Liver (tissue), 9 donors: ENCODE data around the gene HBD. TPM values are rescaled to one million over a fixed set of nuclear protein-coding genes. Genes with fewer than 3 reads are reported as not detected.

ENCODE experiments used
- DNase-seq: peaks from one replicate; pipeline ENCODE4 v3.0.0-alpha.2; 2017; ENCODE audit warnings: low spot score
- H3K27ac ChIP-seq, 2 donors: one replicate each; pipeline ENCODE4 v1.7.0; 2013; ENCODE audit warnings: inconsistent platforms in 2 of 2, low read length in 2 of 2, control low read depth in 1 of 2, low read depth in 1 of 2, mild to moderate bottlenecking in 1 of 2
- H3K27me3 ChIP-seq, 4 donors: one replicate each; pipeline versions ENCODE4 v1.6.1 to v1.7.0; 2013; ENCODE audit warnings: low read length in 3 of 4, inconsistent platforms in 1 of 4, mild to moderate bottlenecking in 1 of 4, moderate library complexity in 1 of 4; ENCODE audit not compliant: control insufficient read depth in 4 of 4, insufficient read depth in 4 of 4
- H3K36me3 ChIP-seq, 4 donors: one replicate each; pipeline versions ENCODE4 v1.6.1 to v1.7.0; 2013; ENCODE audit warnings: low read length in 3 of 4, mild to moderate bottlenecking in 3 of 4, low read depth in 1 of 4, moderate library complexity in 1 of 4; ENCODE audit not compliant: control insufficient read depth in 4 of 4, insufficient read depth in 3 of 4
- H3K4me1 ChIP-seq, 4 donors: one replicate each; pipeline versions ENCODE4 v1.6.1 to v1.7.0; 2013; ENCODE audit warnings: low read length in 3 of 4, mild to moderate bottlenecking in 3 of 4, moderate library complexity in 1 of 4; ENCODE audit not compliant: control insufficient read depth in 4 of 4, insufficient read depth in 4 of 4
- H3K4me3 ChIP-seq, 3 donors: one replicate each; pipeline versions ENCODE4 v1.6.1 to v1.7.0; 2013; ENCODE audit warnings: low read length in 3 of 3, control low read depth in 1 of 3, low read depth in 1 of 3, mild to moderate bottlenecking in 1 of 3
- H3K9ac ChIP-seq, 2 donors: one replicate each; pipeline ENCODE4 v1.7.0; 2013; ENCODE audit warnings: low read length in 2 of 2, mild to moderate bottlenecking in 2 of 2, moderate library complexity in 2 of 2, control low read depth in 1 of 2, low read depth in 1 of 2
- H3K9me3 ChIP-seq, 4 donors: one replicate each; pipeline versions ENCODE4 v1.6.1 to v1.7.0; 2013; ENCODE audit warnings: low read length in 3 of 4; ENCODE audit not compliant: control insufficient read depth in 4 of 4
- FOXA1 ChIP-seq: IDR thresholded peaks from 2 replicates; pipeline ENCODE4 v1.6.1; 2016; ENCODE audit warnings: antibody characterized with exemption
- FOXA2 ChIP-seq: IDR thresholded peaks from 2 replicates; pipeline ENCODE4 v1.6.1; 2016; ENCODE audit warnings: antibody characterized with exemption
- GABPA ChIP-seq, 2 donors: IDR thresholded peaks in 1 of 2; conservative IDR thresholded peaks in 1 of 2; 2 replicates each; pipeline ENCODE4 v1.6.1; 2016; ENCODE audit warnings: antibody characterized with exemption in 2 of 2, mild to moderate bottlenecking in 1 of 2, moderate library complexity in 1 of 2
- HNF4A ChIP-seq, 2 donors: conservative IDR thresholded peaks; 2 replicates each; pipeline ENCODE4 v1.6.1; 2016; ENCODE audit warnings: antibody characterized with exemption in 2 of 2, mild to moderate bottlenecking in 2 of 2
- HNF4G ChIP-seq: IDR thresholded peaks from 2 replicates; pipeline ENCODE4 v1.6.1; 2016; ENCODE audit warnings: antibody characterized with exemption
- JUND ChIP-seq, 2 donors: IDR thresholded peaks; 2 replicates each; pipeline ENCODE4 v1.6.1; 2016; ENCODE audit warnings: antibody characterized with exemption in 2 of 2
- RAD21 ChIP-seq, 2 donors: IDR thresholded peaks; 2 replicates each; pipeline ENCODE4 v1.6.1; 2016; ENCODE audit warnings: antibody characterized with exemption in 2 of 2, mild to moderate bottlenecking in 2 of 2
- RXRA ChIP-seq, 2 donors: IDR thresholded peaks; 2 replicates each; pipeline ENCODE4 v1.6.1; 2017 to 2018; ENCODE audit warnings: antibody characterized with exemption in 2 of 2, mild to moderate bottlenecking in 1 of 2
- SP1 ChIP-seq: IDR thresholded peaks from 2 replicates; pipeline ENCODE4 v1.6.1; 2018; ENCODE audit warnings: antibody characterized with exemption, mild to moderate bottlenecking
- YY1 ChIP-seq: IDR thresholded peaks from 2 replicates; pipeline ENCODE4 v1.6.1; 2016; ENCODE audit warnings: antibody characterized with exemption, mild to moderate bottlenecking
- WGBS: extraction: QIAGEN DNeasy Blood & Tissue Kit; methylation state at CpG from one replicate; pipeline ENCODE4 v1.1.7; 2013; 5-methylcytosine and 5-hydroxymethylcytosine counted together
- polyA plus RNA-seq, 2 donors: library from polyadenylated mRNA; stranded (reverse) in 1 of 2; unstranded in 1 of 2; fragments of 200-250 nt in 1 of 2; fragments of >200 nt in 1 of 2; fragmentation: Nextera tagmentation in 1 of 2; extraction: Ambion mirVana in 1 of 2; gene quantifications; one replicate each; pipeline versions ENCODE4 v1.2.1 to v1.2.3, GENCODE V29; 2013 to 2015
- total RNA-seq, 2 donors: library from RNA; depleted of rRNA; stranded (reverse); fragments of >200 nt; gene quantifications; one replicate each; pipeline ENCODE4 v1.2.3, GENCODE V29; 2014
- TF ChIP-seq, protein P1 (sequence below): IDR thresholded peaks from 2 replicates; pipeline ENCODE4 v1.6.1; 2016; ENCODE audit warnings: antibody characterized with exemption
- TF ChIP-seq, protein P2 (sequence below): IDR thresholded peaks from 2 replicates; pipeline ENCODE4 v1.6.1; 2016; ENCODE audit warnings: antibody characterized with exemption, mild to moderate bottlenecking
- TF ChIP-seq, protein P3 (sequence below): IDR thresholded peaks from 2 replicates; pipeline ENCODE4 v1.6.1; 2016; ENCODE audit warnings: antibody characterized with exemption
- donor health status: healthy.
- donor health status: healthy.
- donor health status: healthy.
- donor health status: healthy.
- donor health status: healthy.

Gene HBD
- total RNA-seq = 1 to 10 TPM in 1 of 2 donors, not detected in 1; 6.0 TPM
- under 1 TPM in 1 of 2 donors, not detected in 1; 0.72 TPM for polyA plus RNA-seq

DNA sequence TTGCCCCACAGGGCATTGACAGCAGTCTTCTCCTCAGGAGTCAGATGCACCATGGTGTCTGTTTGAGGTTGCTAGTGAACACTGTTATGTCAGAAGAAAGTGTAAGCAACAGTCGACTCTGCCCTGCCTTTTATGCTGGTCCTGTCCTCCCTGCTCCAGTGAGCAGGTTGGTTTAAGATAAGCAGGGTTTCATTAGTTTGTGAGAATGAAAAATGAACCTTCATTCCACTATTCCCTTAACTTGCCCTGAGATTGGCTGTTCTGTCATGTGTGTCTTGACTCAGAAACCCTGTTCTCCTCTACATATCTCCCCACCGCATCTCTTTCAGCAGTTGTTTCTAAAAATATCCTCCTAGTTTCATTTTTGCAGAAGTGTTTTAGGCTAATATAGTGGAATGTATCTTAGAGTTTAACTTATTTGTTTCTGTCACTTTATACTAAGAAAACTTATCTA is at the start of gene HBD:
HBD (minus strand) TSS at position 103 of the 454 bp plus-strand sequence; CDS start at position 53, 50 bp downstream.
- H3K9ac ChIP-seq = no peak within 1 kb of the TSS
- no peak within 1 kb of the TSS for H3K27ac ChIP-seq
- no peaks in the 10 kb centered on the region for H3K4me1 ChIP-seq
- DNase-seq = no peak
- H3K4me3 ChIP-seq = no peak within 1 kb of the TSS
- no peaks in the 10 kb centered on the region for H3K9me3 ChIP-seq
- 59% methylated on average over 2 of the region's 2 CpGs for WGBS
- H3K27me3 ChIP-seq = no peaks in the 10 kb centered on the region
- no peaks in the 10 kb centered on the region for H3K36me3 ChIP-seq
- no peak for TF ChIP-seq RXRA (IDR thresholded peaks at IDR 0.05)
- no peak for TF ChIP-seq JUND (IDR thresholded peaks at IDR 0.05)
- TF ChIP-seq, protein P1, sequence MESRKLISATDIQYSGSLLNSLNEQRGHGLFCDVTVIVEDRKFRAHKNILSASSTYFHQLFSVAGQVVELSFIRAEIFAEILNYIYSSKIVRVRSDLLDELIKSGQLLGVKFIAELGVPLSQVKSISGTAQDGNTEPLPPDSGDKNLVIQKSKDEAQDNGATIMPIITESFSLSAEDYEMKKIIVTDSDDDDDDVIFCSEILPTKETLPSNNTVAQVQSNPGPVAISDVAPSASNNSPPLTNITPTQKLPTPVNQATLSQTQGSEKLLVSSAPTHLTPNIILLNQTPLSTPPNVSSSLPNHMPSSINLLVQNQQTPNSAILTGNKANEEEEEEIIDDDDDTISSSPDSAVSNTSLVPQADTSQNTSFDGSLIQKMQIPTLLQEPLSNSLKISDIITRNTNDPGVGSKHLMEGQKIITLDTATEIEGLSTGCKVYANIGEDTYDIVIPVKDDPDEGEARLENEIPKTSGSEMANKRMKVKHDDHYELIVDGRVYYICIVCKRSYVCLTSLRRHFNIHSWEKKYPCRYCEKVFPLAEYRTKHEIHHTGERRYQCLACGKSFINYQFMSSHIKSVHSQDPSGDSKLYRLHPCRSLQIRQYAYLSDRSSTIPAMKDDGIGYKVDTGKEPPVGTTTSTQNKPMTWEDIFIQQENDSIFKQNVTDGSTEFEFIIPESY = no peak
- no peak for TF ChIP-seq HNF4G

DNA sequence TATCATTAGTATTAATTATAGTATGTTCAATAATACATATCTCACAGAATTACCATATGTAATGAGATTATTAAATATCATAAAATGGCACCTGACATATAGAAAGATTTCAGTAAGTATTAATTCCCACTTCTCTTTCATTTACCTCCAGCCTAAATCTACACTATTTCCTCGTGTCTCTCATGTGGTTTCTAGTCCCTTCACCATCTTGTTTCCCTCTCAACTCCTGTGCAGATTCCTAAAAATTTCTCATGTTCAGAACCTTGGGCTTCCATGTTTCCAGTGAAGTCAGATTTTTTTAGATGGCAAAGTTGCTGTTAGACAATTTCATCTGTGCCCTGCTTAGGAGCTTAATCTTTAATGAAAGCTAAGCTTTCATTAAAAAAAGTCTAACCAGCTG is 49.6 kb upstream of the HBD start:
- Histone ChIP-seq H3K9me3 (no peaks in the 10 kb centered on the region), H3K27ac (no peak overlapping the region), H3K27me3 (no peaks in the 10 kb centered on the region), H3K36me3 (no peaks in the 10 kb centered on the region), H3K9ac (no peak overlapping the region), H3K4me1 (no peaks in the 10 kb centered on the region), H3K4me3 (no peak overlapping the region)
- TF ChIP-seq GABPA (IDR thresholded peaks at IDR 0.05 in 1 of 2, conservative IDR thresholded peaks at IDR 0.05 in 1 of 2) (no peak), YY1 (no peak), FOXA1 (no peak), JUND (IDR thresholded peaks at IDR 0.05) (no peak), FOXA2 (no peak), HNF4G (no peak), RXRA (IDR thresholded peaks at IDR 0.05) (no peak), HNF4A (conservative IDR thresholded peaks at IDR 0.05) (no peak), SP1 (no peak), RAD21 (IDR thresholded peaks at IDR 0.05) (no peak)
- TF ChIP-seq, protein P2, sequence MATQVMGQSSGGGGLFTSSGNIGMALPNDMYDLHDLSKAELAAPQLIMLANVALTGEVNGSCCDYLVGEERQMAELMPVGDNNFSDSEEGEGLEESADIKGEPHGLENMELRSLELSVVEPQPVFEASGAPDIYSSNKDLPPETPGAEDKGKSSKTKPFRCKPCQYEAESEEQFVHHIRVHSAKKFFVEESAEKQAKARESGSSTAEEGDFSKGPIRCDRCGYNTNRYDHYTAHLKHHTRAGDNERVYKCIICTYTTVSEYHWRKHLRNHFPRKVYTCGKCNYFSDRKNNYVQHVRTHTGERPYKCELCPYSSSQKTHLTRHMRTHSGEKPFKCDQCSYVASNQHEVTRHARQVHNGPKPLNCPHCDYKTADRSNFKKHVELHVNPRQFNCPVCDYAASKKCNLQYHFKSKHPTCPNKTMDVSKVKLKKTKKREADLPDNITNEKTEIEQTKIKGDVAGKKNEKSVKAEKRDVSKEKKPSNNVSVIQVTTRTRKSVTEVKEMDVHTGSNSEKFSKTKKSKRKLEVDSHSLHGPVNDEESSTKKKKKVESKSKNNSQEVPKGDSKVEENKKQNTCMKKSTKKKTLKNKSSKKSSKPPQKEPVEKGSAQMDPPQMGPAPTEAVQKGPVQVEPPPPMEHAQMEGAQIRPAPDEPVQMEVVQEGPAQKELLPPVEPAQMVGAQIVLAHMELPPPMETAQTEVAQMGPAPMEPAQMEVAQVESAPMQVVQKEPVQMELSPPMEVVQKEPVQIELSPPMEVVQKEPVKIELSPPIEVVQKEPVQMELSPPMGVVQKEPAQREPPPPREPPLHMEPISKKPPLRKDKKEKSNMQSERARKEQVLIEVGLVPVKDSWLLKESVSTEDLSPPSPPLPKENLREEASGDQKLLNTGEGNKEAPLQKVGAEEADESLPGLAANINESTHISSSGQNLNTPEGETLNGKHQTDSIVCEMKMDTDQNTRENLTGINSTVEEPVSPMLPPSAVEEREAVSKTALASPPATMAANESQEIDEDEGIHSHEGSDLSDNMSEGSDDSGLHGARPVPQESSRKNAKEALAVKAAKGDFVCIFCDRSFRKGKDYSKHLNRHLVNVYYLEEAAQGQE = no peak
- TF ChIP-seq, protein P3, sequence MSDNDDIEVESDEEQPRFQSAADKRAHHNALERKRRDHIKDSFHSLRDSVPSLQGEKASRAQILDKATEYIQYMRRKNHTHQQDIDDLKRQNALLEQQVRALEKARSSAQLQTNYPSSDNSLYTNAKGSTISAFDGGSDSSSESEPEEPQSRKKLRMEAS = no peak
- WGBS = 67% methylated on average over 1 of the region's 1 CpG
- no peak for DNase-seq

DNA sequence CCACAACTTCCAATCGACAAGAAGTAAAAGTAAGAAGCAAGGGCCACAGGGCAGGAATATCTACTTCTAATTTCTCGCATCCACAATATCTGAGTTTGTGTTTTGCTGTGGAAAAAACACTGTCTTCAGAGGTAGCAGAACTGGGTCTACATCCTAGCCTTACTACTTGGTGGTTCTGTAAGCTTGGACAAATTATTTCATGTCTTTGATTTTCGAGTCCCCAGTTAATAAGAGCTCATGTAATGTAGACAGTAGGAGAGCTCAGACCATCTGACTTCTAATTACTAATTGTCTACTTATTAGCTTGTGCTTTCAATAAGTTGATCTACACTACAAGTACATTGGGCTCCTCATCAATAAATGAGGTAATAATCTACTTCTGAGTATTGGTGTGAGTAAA is 48.8 kb upstream of the HBD start:
- no peak overlapping the region for H3K9ac ChIP-seq
- H3K27me3 ChIP-seq = no peaks in the 10 kb centered on the region
- H3K36me3 ChIP-seq = no peaks in the 10 kb centered on the region
- no peak overlapping the region for H3K27ac ChIP-seq
- H3K4me3 ChIP-seq = no peak overlapping the region
- H3K4me1 ChIP-seq = no peaks in the 10 kb centered on the region
- WGBS = 78% methylated on average over 3 of the region's 3 CpGs
- DNase-seq = no peak
- no peak for TF ChIP-seq FOXA1
- H3K9me3 ChIP-seq = no peaks in the 10 kb centered on the region
